ENCODE data around the gene AUNIP.

GRCh38 chr1:25793585-25794170 lies 65.6 kb downstream of the AUNIP start:
- TF ChIP-seq CTCF (IDR thresholded peaks at IDR 0.05; ENCODE audit: insufficient read depth, low read length): no peak
- no peak for TF ChIP-seq POLR2AphosphoS5 (IDR thresholded peaks at IDR 0.05; ENCODE audit: low read depth)
- TF ChIP-seq SPI1 (IDR thresholded peaks at IDR 0.05; ENCODE audit: borderline replicate concordance, low read depth): no peak
